GM12865 (cell line): Measurements from ENCODE around the gene RPS18.

Source experiments
- DNase-seq: peaks from one replicate; pipeline ENCODE4 v3.0.0; 2010; ENCODE audit warnings: low read depth
- H3K4me3 ChIP-seq: 2 replicates; pipeline ENCODE4 v1.5.1; 2011; ENCODE audit warnings: mild to moderate bottlenecking, low read depth, low read length, control low read depth
- TF ChIP-seq, protein P1 (sequence below): IDR thresholded peaks from 2 replicates; pipeline ENCODE4 v1.5.1; 2011; ENCODE audit warnings: low read length, control low read depth, low read depth, inconsistent platforms; ENCODE audit not compliant: insufficient read depth; ENCODE audit errors: missing control alignments

The RPS18 gene

DNA sequence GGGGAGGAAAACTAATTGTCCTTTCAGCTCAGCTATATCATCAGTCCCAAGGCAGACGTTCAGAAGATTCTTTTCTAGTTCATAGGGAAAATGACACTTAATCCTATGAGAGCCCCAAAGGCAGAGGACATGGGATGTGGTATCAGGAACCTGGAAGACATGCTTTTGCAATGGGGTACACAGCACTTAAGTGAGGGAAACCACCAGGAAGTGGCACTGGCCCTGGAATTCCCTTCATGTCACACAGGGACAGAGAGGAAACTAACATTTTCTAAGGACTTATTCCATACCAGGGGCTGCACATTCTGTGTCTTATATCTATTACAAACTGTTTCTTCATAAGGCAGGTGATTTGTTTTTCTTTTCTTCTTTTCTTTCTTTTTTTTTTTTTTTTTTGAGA, 28.4 kb upstream of the RPS18 start:
- H3K4me3 ChIP-seq, result no peak overlapping the region
- TF ChIP-seq, protein P1, sequence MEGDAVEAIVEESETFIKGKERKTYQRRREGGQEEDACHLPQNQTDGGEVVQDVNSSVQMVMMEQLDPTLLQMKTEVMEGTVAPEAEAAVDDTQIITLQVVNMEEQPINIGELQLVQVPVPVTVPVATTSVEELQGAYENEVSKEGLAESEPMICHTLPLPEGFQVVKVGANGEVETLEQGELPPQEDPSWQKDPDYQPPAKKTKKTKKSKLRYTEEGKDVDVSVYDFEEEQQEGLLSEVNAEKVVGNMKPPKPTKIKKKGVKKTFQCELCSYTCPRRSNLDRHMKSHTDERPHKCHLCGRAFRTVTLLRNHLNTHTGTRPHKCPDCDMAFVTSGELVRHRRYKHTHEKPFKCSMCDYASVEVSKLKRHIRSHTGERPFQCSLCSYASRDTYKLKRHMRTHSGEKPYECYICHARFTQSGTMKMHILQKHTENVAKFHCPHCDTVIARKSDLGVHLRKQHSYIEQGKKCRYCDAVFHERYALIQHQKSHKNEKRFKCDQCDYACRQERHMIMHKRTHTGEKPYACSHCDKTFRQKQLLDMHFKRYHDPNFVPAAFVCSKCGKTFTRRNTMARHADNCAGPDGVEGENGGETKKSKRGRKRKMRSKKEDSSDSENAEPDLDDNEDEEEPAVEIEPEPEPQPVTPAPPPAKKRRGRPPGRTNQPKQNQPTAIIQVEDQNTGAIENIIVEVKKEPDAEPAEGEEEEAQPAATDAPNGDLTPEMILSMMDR, result no peak
- DNase-seq, result no peak

DNA sequence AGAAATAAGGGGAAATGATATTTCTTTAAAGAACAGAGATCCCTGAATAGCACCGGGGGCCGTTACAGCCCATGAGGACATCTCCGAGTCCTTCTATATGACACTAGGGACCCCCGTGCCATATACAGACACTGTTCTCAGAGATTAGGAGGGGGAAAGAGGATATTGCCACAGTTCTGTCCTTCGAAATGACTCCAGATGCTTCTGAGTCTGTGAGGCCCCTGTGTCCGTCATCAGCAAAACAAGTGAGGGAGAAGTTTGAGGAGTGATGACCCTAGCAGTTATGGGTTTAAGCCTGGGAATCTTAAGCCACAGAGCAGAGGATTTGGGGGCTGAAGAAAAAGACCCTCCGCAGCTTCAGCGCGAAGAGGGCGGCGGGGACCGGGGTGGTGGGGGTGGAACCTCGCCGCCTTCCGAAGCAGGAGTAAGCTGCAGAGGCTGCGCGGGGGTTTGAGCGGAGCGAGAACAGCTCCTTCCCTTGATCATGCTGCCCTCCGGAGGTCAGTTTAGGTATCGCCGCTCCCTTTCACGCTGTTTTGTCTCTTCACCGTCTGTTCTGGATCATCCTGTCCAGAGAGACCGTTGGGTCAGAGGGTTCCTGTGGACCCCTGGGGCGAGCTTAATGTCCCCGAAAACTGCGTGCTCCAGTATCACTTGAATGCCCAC, 23.8 kb upstream of the RPS18 start:
- TF ChIP-seq, protein P1, result peak; percentile 96
- peak; percentile 92 for DNase-seq
- peak overlapping the region; percentile 69 for H3K4me3 ChIP-seq

DNA sequence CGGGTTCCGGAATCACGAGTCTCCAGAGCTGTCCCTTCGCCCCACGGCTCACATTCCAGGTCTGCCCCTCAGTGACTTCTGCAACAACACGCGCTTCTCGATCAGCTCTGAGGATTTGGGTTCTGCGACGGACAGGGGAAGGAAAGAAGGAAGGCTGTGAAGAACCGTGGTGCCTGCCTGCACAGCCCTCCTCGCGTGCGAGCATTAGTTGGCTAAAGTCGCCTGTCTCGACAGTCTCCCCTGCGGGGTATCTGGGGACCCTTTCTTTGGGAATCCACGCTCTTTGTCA, 23.3 kb upstream of the RPS18 start:
- DNase-seq, result no peak
- TF ChIP-seq, protein P1, result no peak
- peak overlapping the region; percentile 69 for H3K4me3 ChIP-seq

DNA sequence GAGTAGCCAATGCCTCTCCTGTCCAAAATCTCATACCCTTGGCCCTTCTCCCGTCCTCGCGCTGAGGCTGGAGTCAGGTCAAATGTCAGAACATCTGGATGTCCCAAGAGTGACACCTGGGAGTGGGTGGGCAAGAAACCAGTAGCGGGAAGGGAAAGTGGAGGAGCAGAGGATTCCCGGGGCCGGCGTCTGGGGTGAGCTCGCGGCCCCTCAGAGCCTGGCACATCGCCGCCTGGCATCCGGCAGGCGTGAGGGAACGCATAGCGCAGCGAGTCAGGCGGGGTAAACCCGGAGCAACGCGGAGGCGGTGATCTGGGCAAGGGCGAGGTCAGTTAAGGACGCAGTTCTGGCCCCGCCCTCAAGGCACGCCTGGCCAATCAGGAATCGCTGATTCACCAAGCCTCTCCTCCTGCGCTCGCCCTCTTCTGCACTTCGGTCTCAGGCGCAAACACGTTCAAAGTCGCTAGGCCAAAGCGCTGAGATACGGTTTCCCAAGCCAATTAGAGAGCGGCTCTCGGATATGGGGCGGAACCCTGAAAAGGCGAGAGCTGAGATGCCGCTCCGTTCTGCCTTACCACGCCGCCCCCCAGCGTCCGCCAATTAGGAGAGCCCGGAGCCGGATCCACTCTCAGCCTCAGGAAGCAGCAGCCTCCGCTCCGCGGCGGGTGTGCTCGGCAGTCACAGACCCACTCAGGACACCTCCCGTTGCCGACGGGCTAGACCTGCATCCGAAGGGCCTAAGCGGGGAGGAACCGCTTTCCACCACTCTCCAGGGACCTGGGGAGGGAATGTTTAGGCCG, 22.7 kb upstream of the RPS18 start:
- H3K4me3 ChIP-seq, result peak overlapping the region; percentile 80
- DNase-seq, result peak; percentile 99
- TF ChIP-seq, protein P1, result no peak

DNA sequence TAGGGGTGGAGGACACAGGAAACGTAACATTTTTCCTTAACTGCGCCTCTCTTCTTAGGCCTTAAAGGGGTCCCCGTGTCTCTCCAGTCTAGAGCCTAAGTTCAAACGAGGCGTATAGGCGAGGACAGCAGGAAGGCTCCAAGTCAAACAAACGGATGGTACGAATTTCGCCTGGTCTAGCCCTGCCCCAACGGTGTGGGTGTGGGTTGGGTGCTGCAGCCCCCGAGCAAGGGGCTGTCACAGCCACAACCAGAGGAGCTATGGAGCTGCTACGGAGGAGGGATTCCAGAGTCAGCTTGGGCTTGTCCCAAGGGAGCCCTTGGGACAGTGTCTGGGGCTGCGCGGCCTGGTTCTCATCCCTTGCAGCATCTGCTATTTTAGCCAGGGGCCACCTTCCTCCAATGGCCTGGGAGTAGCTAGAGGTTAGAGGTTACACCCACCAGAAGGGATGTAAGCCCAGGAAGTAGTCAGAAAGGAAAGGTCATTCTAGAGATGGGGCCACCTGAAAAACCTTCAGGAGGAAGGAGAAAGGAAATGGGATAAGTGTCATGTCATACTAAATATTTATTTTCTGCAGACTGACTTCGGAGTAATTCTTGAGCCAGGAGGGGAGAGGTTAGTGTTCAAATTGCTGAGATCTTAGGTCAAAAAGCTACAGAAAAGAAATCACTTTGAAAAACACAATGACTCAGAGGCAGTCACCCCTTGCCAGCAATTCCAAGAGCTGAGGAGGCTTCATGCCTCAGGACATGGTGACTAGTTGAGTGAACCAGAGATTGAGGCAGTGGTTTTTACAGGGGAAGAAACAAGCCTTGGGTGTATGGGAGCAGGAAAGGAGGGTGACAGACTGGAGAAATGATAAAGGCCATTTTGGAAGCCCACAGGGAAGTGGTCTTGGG, 21.9 kb upstream of the RPS18 start:
- TF ChIP-seq, protein P1, result no peak
- no peak for DNase-seq
- H3K4me3 ChIP-seq, result peak overlapping the region; percentile 80

DNA sequence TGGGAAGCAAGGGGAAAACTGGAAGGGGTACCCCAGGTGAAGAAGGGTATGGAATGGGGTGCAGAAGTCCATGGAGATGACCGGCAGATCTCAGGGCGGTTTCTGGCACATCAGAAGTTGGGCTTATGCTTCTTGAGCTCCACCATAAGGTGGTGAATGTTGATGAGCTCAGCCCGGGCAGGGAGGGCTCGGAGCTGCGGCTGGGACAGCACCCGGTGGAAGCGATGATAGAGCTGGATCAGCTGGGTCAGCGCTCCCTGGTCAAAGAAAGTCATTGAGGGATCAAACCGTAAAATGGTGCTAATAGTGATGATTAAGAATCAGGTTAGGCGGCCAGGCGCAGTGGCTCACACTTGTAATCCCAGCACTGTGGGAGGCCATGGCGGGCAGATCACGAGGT, 21.1 kb upstream of the RPS18 start:
- TF ChIP-seq, protein P1, result no peak
- DNase-seq, result no peak
- no peak overlapping the region for H3K4me3 ChIP-seq
